Left lung (tissue), 10 donors: ENCODE measurements around the gene FERMT3. TPM values are rescaled to one million over a fixed set of nuclear protein-coding genes. Genes with fewer than 3 reads are reported as not detected.

ENCODE experiments used
- ATAC-seq: fragments of 200-7000 bp; cut with Tn5 transposase; one replicate; pipeline ENCODE4 v1.9.1; 2020; ENCODE audit warnings: moderate library complexity
- DNase-seq, 4 donors: peaks; one replicate each; pipeline ENCODE4 v3.0.0-alpha.2; 2013 to 2020
- H3K27ac ChIP-seq, 2 donors: fragments of 200-600 bp; sonication (generic) in 1 of 2; one replicate each; pipeline versions ENCODE4 v1.5.0 to v1.8.0; 2020 to 2021
- H3K27me3 ChIP-seq, 2 donors: fragments of 200-600 bp; sonication (generic) in 1 of 2; one replicate each; pipeline versions ENCODE4 v1.5.0 to v1.8.0; 2020 to 2021
- H3K36me3 ChIP-seq, 2 donors: fragments of 200-600 bp; sonication (generic) in 1 of 2; one replicate each; pipeline versions ENCODE4 v1.5.0 to v1.8.0; 2020 to 2021
- H3K4me1 ChIP-seq, 2 donors: fragments of 200-600 bp; one replicate each; pipeline ENCODE4 v1.8.0; 2021
- H3K4me3 ChIP-seq, 2 donors: fragments of 200-600 bp; sonication (generic) in 1 of 2; one replicate each; pipeline versions ENCODE4 v1.5.0 to v1.8.0; 2020 to 2021; ENCODE audit warnings: mild to moderate bottlenecking in 1 of 2
- H3K9me3 ChIP-seq, 2 donors: fragments of 200-600 bp; sonication (generic) in 1 of 2; one replicate each; pipeline versions ENCODE4 v1.5.0 to v1.8.0; 2020 to 2021
- intact Hi-C, 2 donors: fragments of 100-400 bp; cut with DNase I; formaldehyde crosslinking; loops; one replicate each; pipeline versions ENCODE4 v1.11.2 to v1.14.2; 2022
- polyA plus RNA-seq, 6 donors: library from polyadenylated mRNA; unstranded; fragments of 120-200 nt; gene quantifications; one replicate each; pipeline ENCODE4 v1.2.1, GENCODE V29; 2013; ENCODE audit not compliant: insufficient read length in 6 of 6
- total RNA-seq, 2 donors: library from RNA; stranded (reverse); fragmentation: NEBNext Ultra II Directional; extraction: Animal tissue kit (Norgen Biotek cat#: 25700); gene quantifications; one replicate each; pipeline ENCODE4 v1.2.1, GENCODE V29; 2021
- TF ChIP-seq, protein P1 (sequence below), 2 donors: fragments of 200-600 bp; sonication (generic) in 1 of 2; IDR thresholded peaks; one replicate each; pipeline versions ENCODE4 v1.5.0 to v1.8.0; 2021; ENCODE audit warnings: antibody characterized with exemption in 2 of 2
- donor health status: DM: no; HTN: yes; CAD: no.
- donor health status: DM: no; HTN: no; CAD: no.

Gene FERMT3
- total and polyA plus RNA-seq, 8 donors = 9.1 to 100 (median 10.8) TPM

DNA sequence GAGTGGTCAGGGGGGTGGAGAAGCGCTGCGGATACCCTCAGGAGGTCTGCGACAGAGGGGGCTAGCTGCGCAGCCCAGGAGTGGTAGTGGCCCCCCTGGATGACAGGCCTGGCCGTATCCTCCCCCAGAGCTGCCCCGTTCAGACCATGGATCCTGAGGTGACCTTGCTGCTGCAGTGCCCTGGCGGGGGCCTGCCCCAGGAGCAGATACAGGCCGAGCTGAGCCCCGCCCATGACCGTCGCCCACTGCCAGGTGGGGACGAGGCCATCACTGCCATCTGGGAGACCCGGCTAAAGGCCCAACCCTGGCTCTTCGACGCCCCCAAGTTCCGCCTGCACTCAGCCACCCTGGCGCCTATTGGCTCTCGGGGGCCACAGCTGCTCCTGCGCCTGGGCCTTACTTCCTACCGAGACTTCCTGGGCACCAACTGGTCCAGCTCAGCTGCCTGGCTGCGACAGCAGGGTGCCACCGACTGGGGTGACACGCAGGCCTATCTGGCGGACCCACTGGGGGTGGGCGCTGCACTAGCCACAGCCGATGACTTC lies 20.1 kb downstream of the FERMT3 start:
- no peaks in the 10 kb centered on the region for H3K27me3 ChIP-seq
- peak; percentile 53 for ATAC-seq
- H3K4me3 ChIP-seq = peak overlapping the region; percentile 72 to 75
- intact Hi-C loops = no loop called here
- peaks cover 0 to 31% of the 10 kb centered on the region in 2 donors for H3K36me3 ChIP-seq
- TF ChIP-seq, protein P1, sequence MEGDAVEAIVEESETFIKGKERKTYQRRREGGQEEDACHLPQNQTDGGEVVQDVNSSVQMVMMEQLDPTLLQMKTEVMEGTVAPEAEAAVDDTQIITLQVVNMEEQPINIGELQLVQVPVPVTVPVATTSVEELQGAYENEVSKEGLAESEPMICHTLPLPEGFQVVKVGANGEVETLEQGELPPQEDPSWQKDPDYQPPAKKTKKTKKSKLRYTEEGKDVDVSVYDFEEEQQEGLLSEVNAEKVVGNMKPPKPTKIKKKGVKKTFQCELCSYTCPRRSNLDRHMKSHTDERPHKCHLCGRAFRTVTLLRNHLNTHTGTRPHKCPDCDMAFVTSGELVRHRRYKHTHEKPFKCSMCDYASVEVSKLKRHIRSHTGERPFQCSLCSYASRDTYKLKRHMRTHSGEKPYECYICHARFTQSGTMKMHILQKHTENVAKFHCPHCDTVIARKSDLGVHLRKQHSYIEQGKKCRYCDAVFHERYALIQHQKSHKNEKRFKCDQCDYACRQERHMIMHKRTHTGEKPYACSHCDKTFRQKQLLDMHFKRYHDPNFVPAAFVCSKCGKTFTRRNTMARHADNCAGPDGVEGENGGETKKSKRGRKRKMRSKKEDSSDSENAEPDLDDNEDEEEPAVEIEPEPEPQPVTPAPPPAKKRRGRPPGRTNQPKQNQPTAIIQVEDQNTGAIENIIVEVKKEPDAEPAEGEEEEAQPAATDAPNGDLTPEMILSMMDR (IDR thresholded peaks at IDR 0.05) = no peak
- peaks cover 34 to 60% of the 10 kb centered on the region in 2 donors for H3K4me1 ChIP-seq
- H3K9me3 ChIP-seq = no peaks in the 10 kb centered on the region
- peak in 3 of 4 donors; percentile 27 to 88 (median 76) for DNase-seq
- peak overlapping the region; percentile 80 to 86 for H3K27ac ChIP-seq

DNA sequence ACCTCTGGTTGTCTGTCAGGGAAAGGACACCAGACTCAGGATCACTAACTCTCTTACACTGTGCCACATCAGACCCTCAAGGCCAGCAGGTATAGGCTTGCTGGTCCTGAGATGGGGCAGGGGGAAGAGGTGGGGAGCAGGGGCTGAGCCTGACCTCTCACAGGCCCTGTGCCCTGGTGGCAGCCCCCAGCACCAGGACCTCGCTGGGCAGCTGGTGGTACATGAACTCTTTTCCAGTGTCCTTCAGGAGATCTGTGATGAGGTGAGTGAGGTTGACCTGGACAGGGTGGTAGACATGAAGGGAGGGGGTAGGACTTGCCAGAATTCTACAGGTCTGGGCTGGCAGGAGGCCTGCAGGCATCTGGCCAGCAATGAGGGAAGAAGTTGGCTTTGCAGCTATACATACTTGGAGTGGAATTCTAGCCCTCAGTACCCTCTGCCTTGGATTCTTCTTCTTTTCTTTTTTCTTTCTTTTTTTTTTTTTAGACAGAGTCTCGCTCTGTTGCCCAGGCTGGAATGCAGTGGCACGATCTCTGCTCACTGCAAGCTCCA lies 21.0 kb downstream of the FERMT3 start:
- Histone ChIP-seq H3K36me3 (peaks cover 0 to 23% of the 10 kb centered on the region in 2 donors), H3K27ac (peak overlapping the region in 1 of 2 donors; percentile 86), H3K27me3 (no peaks in the 10 kb centered on the region), H3K4me3 (peak overlapping the region; percentile 72 to 75), H3K9me3 (no peaks in the 10 kb centered on the region), H3K4me1 (peaks cover 34 to 68% of the 10 kb centered on the region in 2 donors)
- TF ChIP-seq, protein P1 (IDR thresholded peaks at IDR 0.05) = no peak
- DNase-seq (peak in 1 of 4 donors; percentile 50), ATAC-seq (no peak)
- intact Hi-C loops = no loop called here

DNA sequence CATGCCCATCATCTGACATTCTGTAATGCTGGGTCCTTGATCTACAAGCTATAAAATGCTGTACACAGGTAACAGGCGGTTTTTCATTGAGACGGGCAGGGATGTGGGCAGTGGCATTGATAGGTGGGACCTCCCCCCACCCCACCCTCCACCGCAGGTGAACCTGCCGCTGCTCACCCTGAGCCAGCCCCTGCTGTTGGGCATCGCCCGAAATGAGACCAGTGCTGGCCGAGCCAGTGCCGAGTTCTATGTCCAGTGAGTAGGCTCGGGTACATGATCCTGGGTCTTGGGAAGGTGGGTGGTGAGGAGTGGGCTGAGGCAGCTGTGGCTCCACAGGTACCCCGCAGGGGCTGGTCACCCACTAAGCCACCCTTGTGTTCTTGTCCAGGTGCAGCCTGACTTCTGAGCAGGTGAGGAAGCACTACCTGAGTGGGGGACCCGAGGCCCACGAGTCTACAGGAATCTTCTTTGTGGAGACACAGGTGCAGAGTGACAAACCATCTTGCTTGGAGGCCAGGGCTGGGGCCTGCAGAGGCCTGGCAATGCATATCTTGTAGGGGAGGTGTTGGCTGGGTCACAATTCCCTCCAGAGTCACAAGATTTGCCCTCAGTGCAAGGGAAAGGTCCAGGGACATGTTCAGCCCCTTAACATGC lies 22.7 kb downstream of the FERMT3 start:
- DNase-seq = peak in 1 of 4 donors; percentile 76
- intact Hi-C loops = no loop called here
- H3K4me1 ChIP-seq = peaks cover 43 to 77% of the 10 kb centered on the region in 2 donors

DNA sequence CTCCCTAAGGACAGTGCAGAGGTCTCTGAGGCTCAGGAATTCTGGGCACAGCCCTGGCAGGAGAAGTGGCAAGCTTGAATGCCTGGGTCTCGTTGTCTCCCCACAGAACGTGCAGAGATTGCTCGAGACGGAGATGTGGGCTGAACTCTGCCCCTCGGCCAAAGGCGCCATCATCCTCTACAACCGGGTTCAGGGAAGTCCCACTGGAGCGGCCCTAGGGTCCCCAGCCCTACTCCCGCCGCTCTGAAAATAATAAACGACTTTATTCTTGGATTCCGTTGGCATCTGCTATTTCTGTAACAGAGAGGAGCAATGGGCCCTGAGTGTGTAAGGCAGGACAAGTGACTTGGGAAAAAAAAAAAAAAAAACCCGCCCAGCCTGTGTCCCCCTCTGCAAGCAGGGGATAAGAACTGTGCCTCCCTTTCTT lies 23.2 kb downstream of the FERMT3 start:
- intact Hi-C loops = no loop called here
- peak overlapping the region; percentile 81 to 84 for H3K4me3 ChIP-seq
- no peaks in the 10 kb centered on the region for H3K36me3 ChIP-seq
- H3K9me3 ChIP-seq = no peaks in the 10 kb centered on the region
- ATAC-seq (no peak), DNase-seq (peak in 1 of 4 donors; percentile 39)
- TF ChIP-seq, protein P1 (IDR thresholded peaks at IDR 0.05) = no peak
- peaks cover 0 to 4% of the 10 kb centered on the region in 2 donors for H3K27me3 ChIP-seq
- H3K27ac ChIP-seq = peak overlapping the region; percentile 91
- H3K4me1 ChIP-seq = peaks cover 43 to 73% of the 10 kb centered on the region in 2 donors

More for the DNA sequence above, 22.7 kb downstream of the FERMT3 start:
- peaks cover 0 to 5% of the 10 kb centered on the region in 2 donors for H3K36me3 ChIP-seq
- TF ChIP-seq, protein P1 (IDR thresholded peaks at IDR 0.05) = no peak
- H3K9me3 ChIP-seq = no peaks in the 10 kb centered on the region
- peak overlapping the region; percentile 91 for H3K27ac ChIP-seq
- no peak for ATAC-seq
- H3K4me3 ChIP-seq = no peak overlapping the region
- H3K27me3 ChIP-seq = peaks cover 0 to 4% of the 10 kb centered on the region in 2 donors
